OCI-LY1 (cell line): ENCODE measurements around the gene PDCD1.

Source experiments
- H2AFZ ChIP-seq: fragments of 200-600 bp; sonication (generic), shearing (Covaris generic); 2 replicates; pipeline ENCODE4 v1.6.0; 2014; ENCODE audit warnings: antibody characterized with exemption, mild to moderate bottlenecking, low read length
- H3F3A ChIP-seq: fragments of 200-600 bp; sonication (generic), shearing (Covaris generic); 2 replicates; pipeline ENCODE4 v1.6.0; 2014; ENCODE audit warnings: mild to moderate bottlenecking, antibody characterized with exemption, low read length, moderate library complexity; ENCODE audit not compliant: insufficient read depth
- H3K27ac ChIP-seq: fragments of 200-600 bp; sonication (generic); 2 replicates; pipeline ENCODE4 v1.5.1; 2014; ENCODE audit warnings: low read length, mixed run types, mild to moderate bottlenecking, low read depth; ENCODE audit not compliant: poor library complexity, severe bottlenecking
- H3K27me3 ChIP-seq: fragments of 200-600 bp; sonication (generic); 2 replicates; pipeline ENCODE4 v1.6.0; 2014; ENCODE audit warnings: antibody characterized with exemption, mild to moderate bottlenecking, low read length, moderate library complexity; ENCODE audit not compliant: insufficient read depth
- H3K36me3 ChIP-seq: fragments of 200-600 bp; sonication (generic); 2 replicates; pipeline ENCODE4 v1.6.1; 2014; ENCODE audit warnings: mild to moderate bottlenecking, antibody characterized with exemption, low read length, moderate library complexity, mixed read lengths; ENCODE audit not compliant: insufficient read depth
- H3K4me1 ChIP-seq: fragments of 200-600 bp; sonication (generic); 2 replicates; pipeline ENCODE4 v1.5.1; 2014; ENCODE audit warnings: mild to moderate bottlenecking, low read length, moderate library complexity; ENCODE audit not compliant: insufficient read depth, severe bottlenecking
- H3K4me2 ChIP-seq: fragments of 200-600 bp; sonication (generic), shearing (Covaris generic); 2 replicates; pipeline ENCODE4 v1.6.1; 2014; ENCODE audit warnings: low read length
- H3K4me3 ChIP-seq: fragments of 200-600 bp; sonication (generic); 2 replicates; pipeline ENCODE4 v1.5.1; 2014; ENCODE audit warnings: low read length, low read depth, mild to moderate bottlenecking, mixed read lengths; ENCODE audit not compliant: poor library complexity, severe bottlenecking
- H3K79me2 ChIP-seq: fragments of 200-600 bp; shearing (Covaris generic); 2 replicates; pipeline ENCODE4 v1.6.1; 2016; ENCODE audit warnings: mixed run types, low read length, mixed read lengths; ENCODE audit not compliant: insufficient read depth
- H3K9ac ChIP-seq: fragments of 200-600 bp; sonication (generic), shearing (Covaris generic); 2 replicates; pipeline ENCODE4 v1.6.1; 2014; ENCODE audit warnings: mild to moderate bottlenecking, low read length, mixed read lengths
- H3K9me2 ChIP-seq: fragments of 200-600 bp; sonication (generic), shearing (Covaris generic); 2 replicates; pipeline ENCODE4 v1.6.1; 2014; ENCODE audit warnings: low read depth, mild to moderate bottlenecking, low read length, mixed read lengths
- H3K9me3 ChIP-seq: fragments of 200-600 bp; shearing (Covaris generic); 2 replicates; pipeline ENCODE4 v1.6.1; 2014; ENCODE audit warnings: low read length, mixed read lengths
- H4K20me1 ChIP-seq: fragments of 200-600 bp; sonication (generic), shearing (Covaris generic); 2 replicates; pipeline ENCODE4 v1.6.0; 2016; ENCODE audit warnings: mild to moderate bottlenecking, low read length; ENCODE audit not compliant: insufficient read depth
- CTCF ChIP-seq: fragments of 200-600 bp; sonication (generic), shearing (Covaris generic); IDR thresholded peaks from 2 replicates; pipeline ENCODE4 v1.5.1; 2017; ENCODE audit warnings: mild to moderate bottlenecking, antibody characterized with exemption, low read length, moderate library complexity, mixed read lengths
- EZH2 ChIP-seq: fragments of 200-600 bp; sonication (generic), shearing (Covaris generic); IDR thresholded peaks from 2 replicates; pipeline ENCODE4 v1.8.0; 2017; ENCODE audit warnings: borderline replicate concordance, mixed run types, mild to moderate bottlenecking, antibody characterized with exemption, low read length, moderate library complexity, mixed read lengths

The PDCD1 gene

DNA sequence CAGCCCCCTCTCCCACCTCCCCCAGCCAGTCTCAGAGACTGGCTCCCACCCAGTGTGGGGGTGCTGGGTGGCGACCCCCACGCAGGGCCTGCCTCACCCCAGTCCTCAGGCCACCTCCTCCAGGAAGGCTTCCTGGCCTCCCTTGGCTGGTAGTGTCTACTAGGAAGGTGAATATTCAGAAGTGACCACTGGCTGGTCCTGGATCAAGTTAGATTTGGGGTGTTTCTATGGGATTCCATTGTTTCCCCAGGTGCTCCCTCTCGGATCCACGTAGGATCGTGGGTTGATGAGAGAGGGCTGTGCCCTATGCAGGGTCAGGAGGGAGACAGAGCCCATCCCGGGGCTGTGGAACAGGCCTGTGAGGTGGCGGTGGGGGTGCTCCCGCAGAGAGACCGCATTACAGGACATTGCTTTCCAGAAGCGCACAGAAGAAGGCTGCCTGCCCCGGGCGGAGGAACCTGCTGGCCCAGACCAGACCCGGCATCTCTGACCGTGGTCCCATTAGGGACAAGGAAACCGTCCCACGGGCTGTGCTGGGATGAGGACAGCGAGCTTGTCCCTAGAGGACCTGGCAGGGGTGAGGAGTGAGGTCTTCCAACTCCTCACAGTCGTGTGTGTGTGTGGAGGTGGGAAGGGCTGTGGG lies 3.3 kb downstream of the PDCD1 start:
- no peaks in the 10 kb centered on the region for H3K9me3 ChIP-seq
- no peak overlapping the region for H3K27ac ChIP-seq
- no peak overlapping the region for H3K4me2 ChIP-seq
- H2AFZ ChIP-seq = no peak overlapping the region
- H3F3A ChIP-seq = no peaks in the 10 kb centered on the region
- no peaks in the 10 kb centered on the region for H3K9me2 ChIP-seq
- H3K4me1 ChIP-seq = peaks cover 14% of the 10 kb centered on the region
- no peak overlapping the region for H3K4me3 ChIP-seq
- TF ChIP-seq CTCF (no peak), EZH2 (no peak)
- H3K27me3 ChIP-seq = 0 out of 2 replicates have a peak, but pooled peaks cover 5% of the 10 kb centered on the region
- H3K36me3 ChIP-seq = no peaks in the 10 kb centered on the region
- no peaks in the 10 kb centered on the region for H4K20me1 ChIP-seq
- no peak overlapping the region for H3K9ac ChIP-seq
- no peaks in the 10 kb centered on the region for H3K79me2 ChIP-seq

- no peak overlapping the region for H3K4me3 ChIP-seq
- H3K9ac ChIP-seq = no peak overlapping the region
- H3K27me3 ChIP-seq = 0 out of 2 replicates have a peak, but pooled peaks cover 5% of the 10 kb centered on the region
- H3K27ac ChIP-seq = no peak overlapping the region
- no peaks in the 10 kb centered on the region for H3K36me3 ChIP-seq
- H3K4me1 ChIP-seq = peaks cover 7% of the 10 kb centered on the region
- H3K79me2 ChIP-seq = no peaks in the 10 kb centered on the region
- no peaks in the 10 kb centered on the region for H3K9me2 ChIP-seq
- no peaks in the 10 kb centered on the region for H4K20me1 ChIP-seq
- H3K4me2 ChIP-seq = no peak overlapping the region
- H2AFZ ChIP-seq = no peak overlapping the region
- no peaks in the 10 kb centered on the region for H3K9me3 ChIP-seq
- no peaks in the 10 kb centered on the region for H3F3A ChIP-seq
- TF ChIP-seq EZH2 (no peak), CTCF (no peak)
Measured at GRCh38 chr2:241854342-241855244, 4.1 kb downstream of the PDCD1 start.

DNA sequence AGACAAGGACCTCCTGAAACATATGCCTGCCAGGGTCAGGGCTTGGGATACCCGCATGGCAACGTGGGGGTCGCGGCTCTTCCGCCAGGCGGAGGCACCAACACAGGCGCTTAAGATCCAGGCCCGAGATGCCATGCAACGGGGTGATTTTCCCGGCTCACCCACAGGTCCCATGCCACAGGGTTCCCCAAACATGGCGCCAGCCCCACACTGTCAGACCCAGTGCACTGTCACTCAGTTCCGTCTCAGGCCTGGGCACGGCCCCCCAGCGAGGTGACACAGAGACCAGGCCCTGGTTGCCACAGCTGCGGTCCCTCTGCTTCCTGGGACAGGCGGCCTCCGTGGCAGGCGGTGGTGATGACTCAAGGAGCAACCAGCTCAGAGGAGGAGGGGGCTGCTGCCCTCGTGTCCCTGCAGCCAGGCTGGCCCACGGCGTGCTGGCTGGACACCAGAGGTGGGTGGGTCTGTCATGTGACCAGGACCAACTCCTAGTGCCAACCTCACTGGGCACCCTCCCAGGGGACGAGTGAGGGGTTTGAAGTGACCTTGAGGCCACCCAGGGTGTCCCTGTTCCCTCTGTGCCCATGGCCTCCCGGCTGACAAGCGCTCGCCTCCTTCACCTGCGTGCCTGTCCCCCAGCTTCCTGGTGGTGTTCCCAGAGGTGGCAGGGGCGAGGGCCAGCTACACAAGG lies 4.9 kb downstream of the PDCD1 start:
- Histone ChIP-seq H3K4me3 (no peak overlapping the region), H2AFZ (no peak overlapping the region), H3K4me2 (no peak overlapping the region), H3K4me1 (no peaks in the 10 kb centered on the region), H3K27ac (no peak overlapping the region), H3K9me3 (no peaks in the 10 kb centered on the region), H3K9me2 (no peaks in the 10 kb centered on the region), H3K27me3 (0 out of 2 replicates have a peak, but pooled peaks cover 5% of the 10 kb centered on the region), H3F3A (no peaks in the 10 kb centered on the region), H3K36me3 (no peaks in the 10 kb centered on the region), H3K9ac (no peak overlapping the region), H3K79me2 (no peaks in the 10 kb centered on the region), H4K20me1 (no peaks in the 10 kb centered on the region)
- TF ChIP-seq CTCF (no peak), EZH2 (no peak)
